Activated CD8-positive, alpha-beta memory T cell treated with anti-CD3 and anti-CD28 coated beads for 24 hours (primary cell): ENCODE measurements around the gene PUS1.

ENCODE experiments used
- DNase-seq: peaks from one replicate; pipeline ENCODE4 v3.0.0-alpha.2; 2020

PUS1 gene

DNA sequence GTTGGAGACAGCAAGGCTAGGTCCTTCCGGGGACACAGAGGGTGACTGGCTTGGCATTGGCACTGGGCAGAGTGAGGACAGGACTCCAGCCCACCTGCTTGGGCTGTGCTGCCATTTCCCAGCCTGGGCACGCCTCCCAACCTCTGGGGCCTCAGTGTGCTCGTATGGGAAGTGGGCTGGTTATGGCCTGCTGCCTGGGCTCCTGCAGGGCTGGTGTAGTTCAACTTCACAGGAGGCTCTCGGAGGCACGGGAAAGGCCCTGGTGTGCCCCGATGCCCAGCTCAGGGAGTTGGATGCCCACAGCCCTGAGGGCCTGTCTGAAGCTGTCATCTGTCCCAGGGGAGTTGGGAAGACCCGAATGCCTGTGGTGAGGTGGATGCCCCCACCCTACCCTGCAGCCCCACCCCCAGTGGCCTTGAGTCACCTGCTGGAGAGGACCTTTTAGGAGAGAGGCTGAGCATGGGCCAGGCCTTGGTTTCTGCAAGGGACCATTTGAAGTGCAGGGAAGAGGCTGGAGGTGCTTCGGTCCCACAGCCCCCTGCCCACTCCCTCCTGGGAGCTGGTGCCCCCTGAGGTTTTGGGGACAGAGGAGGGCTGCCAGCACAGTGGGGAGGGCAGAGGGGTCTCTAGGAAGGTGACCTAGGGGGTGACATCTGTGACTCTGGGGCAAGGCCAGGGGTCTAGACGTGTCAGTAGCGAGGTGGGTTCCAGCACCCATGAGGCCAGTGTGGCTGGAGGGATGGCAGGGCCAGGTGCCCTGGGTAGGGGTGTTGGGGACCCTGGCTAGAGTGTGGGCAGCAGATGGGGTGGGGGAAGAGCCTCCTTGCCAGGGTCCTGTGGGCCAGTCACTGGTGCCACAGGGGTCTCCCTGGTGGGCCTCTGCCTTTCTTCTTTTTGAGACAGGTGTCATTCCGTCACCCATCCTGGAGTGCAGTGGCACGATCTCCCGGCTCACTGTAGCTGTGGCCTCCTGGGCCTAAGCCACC, 25.5 kb upstream of the PUS1 start:
- DNase-seq: no peak

DNA sequence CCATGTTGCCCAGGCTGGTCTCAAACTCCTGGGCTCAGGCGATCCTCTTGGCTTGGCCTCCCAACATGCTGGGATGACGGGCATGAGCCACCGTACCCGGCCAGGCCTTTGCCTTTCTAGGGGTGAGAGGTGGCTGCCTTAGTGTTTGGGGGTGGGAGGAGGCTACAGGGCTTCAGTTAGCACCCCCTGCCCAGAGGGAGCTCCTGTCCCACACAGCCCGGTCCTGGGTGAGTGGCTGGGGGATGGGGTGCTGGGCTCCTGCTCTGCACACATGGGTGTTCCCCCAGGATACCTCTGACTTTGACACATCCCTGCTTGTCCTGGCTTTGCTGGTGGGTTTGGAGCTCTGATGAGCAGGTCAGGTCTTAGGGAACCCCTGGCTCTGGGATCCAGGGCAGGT, 24.7 kb upstream of the PUS1 start:
- DNase-seq: no peak

DNA sequence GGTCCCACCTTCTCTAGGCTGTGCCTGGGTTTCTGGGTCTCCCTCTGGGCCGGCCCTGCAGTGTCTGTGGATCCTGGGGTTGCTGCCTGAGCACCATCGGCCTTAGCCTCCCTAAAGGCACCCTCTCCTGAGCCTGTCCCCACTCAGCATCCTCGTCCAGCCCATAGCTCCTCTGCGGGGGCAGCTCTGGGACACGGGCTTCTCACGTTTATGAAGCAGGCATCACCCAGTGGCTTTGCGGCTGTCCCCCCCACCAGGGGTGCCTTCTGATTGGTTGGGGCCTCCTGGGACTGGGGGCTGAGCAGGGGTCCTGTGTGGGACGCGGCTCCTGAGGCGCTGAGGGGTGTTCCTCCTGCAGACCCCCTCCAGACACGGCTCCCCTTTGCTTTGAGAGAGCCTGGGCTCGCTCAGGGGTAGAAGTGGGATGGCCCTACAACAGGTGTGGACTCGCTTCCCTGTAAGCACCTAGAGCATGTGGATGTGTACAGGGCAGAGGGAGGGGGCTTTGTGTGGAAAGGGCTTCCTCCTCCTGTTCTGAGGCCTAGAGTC, 23.9 kb upstream of the PUS1 start:
- no peak for DNase-seq

DNA sequence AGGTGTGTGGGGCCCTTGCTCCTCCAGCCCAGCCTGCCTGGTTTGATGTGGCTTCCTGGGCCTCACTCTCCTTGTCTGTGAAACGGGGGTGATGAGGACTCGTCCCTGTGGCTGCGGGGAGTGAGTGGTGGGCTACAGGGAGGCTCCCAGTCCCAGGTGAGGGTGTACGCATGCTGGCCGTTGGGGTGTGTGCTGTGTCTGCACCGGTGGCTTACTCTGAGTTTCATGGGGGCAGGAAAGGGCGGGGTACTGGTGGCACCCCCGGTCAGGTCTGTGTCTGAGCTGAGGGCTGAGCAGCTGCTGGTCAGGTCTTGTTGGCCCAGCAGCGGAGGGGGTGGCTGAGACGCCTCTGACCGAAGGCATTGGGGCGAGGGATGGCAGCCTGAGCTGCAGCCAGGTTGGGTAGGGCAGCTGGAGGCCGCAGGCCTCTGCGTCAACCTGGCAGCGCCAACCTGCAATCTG, 23.4 kb upstream of the PUS1 start:
- no peak for DNase-seq

DNA sequence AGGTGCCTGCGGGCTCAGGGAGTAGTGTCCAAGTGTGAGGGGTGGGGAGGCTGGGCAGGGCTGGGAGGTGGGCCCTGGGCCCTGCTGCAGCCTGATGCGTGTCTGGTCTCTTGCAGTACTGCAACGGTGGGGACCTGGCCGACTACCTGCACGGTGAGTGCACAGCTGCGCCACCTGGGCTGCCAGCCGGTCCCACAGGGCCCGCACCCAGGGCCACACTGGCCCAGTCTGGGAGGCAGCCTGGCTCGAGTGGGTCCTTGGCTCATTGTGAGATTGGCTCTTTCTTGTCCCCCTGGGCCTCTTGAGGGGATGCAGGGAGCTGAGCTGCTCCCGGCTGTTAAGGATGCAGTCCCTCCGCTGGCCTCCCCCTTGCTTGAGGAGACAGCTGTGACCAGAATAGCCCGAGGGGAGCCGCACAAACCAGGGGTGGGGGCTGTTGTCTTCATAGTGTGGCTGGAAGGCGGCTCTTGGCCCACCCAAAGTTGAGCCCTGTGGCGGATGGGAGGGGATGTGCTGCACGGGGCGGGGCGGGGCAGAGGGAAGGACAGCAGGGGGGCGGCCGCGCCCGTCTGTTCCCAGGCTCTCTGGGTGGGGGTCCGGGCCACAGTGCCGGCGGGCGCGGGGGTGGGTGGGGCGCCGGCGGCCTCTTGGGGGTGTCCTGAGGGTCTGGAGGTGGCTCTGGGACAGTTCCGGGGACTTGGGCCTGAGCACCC, 21.5 kb upstream of the PUS1 start:
- no peak for DNase-seq

DNA sequence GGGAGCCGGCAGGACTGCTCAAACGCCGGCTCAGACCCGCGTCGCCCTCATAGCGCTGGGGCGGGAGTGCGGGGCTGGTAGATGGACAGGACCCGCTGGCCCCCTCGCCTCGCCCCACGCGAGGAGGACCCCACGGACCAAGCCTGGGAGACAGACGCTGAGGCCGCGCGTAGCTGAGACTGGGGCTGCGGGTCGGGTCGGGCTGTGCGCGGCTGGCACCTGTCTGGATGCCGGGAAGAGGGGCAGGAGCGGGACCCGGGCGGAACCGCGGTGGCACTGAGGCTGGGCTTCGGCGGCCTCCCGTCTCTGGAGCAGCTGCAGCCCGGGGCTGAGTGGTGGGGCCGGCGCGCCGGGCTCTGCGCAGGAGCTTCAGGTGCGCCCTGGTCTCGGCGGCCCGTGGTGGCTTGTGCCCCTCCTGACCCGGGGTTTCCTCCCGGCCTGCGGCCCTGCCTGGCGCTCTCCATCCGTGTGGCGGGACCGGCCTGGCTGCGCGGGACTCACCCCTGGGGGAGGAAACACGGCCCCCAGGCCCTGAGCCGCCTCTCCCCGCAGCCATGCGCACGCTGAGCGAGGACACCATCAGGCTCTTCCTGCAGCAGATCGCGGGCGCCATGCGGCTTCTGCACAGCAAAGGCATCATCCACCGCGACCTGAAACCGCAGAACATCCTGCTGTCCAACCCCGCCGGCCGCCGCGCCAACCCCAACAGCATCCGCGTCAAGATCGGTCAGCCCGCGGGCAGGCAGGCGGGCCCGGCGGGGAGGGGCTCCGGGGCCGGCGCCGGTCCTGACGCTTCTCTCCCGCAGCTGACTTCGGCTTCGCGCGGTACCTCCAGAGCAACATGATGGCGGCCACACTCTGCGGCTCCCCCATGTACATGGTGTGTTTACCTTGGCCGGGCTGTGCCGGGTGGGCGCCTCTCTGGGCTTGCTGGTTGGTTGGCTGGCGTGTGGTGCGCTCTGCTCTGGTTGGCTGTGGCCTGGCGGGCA, 20.7 kb upstream of the PUS1 start:
- no peak for DNase-seq

DNA sequence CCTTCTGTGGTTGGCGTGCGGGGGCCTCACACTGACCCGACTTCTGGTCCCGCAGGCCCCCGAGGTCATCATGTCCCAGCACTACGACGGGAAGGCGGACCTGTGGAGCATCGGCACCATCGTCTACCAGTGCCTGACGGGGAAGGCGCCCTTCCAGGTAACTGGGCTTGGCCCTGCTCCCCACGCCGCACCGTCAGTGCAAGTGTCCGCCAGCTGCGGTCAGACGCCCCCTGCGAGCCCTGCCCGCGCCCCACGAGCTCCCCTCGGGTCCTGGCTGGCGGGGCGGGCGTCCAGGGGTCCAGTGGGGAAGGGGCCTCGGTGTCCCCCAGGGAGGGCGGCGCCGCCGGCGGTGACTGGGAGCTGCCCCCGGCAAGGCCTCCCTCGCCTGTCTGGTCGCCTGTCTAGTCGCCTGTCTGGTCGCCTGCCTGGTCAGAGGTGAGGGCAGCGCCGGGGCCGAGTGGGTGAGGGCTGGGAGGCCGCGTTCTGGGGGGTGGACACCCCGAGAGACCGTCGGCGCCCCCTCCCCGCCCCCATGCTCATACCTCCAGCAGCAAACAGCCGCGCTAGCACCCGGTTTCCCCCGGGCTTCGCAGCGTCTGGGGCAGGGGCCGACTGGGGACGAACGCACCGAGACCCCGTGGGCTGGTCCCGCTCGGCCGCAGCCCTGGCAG, 19.9 kb upstream of the PUS1 start:
- no peak for DNase-seq

DNA sequence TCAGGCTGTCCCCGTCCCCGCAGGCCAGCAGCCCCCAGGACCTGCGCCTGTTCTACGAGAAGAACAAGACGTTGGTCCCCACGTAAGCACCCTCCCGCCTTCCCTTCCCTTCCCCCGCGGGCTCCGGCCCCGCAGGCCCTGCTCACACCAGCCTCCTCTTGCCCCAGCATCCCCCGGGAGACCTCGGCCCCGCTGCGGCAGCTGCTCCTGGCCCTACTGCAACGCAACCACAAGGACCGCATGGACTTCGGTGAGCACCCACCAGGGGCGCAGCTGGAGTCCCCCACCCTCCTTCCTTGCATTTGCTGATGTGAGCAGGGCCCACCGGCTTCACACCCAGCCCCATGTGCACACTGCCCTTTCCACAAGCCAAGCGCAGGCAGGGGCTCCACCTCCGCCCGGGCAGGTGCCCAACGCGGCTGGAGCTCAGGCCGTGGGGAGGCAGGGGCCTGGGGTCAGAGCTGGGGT, 19.3 kb upstream of the PUS1 start:
- DNase-seq: no peak

DNA sequence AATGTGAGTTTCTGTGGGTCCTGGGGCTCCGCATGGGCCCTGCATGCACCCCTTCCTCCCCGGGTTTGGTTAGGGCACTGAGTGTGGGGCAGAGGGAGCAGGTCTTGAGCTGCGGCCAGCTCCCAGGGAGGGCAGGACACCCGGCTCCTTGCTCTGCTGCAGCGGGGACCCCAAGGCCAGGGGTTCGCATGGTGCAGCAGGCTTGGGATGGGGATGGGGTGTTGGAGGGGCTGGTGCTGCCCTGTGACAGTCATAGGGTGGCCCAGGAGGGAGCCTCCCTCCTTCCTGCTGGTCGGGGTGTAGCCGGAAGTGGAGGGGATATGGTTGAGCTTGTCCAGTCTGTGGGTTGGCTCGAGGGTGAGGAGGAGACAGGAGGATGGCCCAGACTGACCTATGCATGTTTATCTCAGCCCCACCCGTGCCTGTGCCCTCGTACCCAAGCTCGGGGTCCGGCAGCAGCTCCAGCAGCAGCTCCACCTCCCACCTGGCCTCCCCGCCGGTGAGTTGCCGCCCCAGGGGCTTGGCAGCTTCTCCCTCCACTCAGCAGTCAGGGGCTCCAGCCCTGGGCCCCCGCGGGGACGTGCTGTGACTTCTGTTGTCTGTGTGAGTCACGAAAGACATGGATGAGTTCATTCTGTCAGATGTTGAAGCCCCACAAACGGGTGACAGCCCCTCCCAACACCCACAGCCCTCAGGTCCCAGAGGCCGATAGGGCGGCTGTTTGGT, 18.6 kb upstream of the PUS1 start:
- DNase-seq: no peak

DNA sequence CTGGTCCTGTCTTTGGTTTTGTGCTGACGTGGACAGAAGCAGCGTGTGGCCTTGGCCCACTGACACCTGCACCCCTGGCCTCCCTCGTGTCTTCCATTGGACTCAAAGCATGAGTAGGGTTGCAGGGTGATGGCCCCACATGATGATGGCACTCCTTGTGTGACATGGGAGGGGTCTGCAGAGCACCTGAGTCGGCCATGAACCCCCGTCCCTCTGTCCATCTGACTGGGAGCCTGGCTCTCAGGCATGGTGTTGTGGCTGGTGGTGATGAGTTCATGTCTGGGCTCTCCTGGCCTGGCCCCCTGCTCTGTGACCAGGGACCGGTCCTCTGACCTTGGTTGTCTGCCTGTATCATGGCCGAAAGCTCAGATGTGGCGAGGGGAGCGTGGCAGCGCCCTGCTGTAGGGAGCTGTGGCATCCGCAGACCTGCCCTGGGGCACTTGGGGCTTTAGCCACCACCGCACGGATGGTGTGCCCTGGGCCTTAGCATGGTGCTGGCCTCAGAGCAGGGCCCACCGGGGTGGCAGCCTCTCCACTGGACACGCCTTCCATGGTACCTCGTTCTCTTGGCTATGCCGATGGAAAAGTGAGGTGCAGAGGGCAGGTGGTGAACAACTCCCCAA, 17.9 kb upstream of the PUS1 start:
- no peak for DNase-seq

DNA sequence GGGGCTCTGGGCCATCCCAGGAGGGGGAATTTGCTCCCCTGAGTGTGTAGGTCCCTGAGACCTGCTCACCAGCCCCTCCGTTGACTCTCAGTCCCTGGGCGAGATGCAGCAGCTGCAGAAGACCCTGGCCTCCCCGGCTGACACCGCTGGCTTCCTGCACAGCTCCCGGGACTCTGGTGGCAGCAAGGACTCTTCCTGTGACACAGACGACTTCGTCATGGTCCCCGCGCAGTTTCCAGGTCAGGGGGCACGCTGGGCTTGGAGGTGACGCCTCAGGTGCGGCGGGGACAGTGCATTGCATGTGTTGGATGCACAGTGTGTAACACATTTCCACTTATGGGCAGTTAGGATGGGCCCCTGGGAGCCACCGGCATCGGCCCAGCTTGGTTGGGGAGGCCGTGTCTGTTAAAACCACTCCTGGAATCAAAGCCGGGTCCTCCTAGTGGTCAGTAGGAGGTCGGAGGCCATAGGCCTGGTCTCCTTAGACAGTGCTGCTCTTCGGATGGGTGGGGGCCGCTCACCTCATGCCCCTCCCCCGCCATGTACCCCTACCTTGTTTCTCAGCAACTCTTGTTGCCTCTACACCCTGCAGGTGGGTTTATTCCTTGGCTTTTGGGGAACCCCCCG, 17.1 kb upstream of the PUS1 start:
- DNase-seq: no peak

DNA sequence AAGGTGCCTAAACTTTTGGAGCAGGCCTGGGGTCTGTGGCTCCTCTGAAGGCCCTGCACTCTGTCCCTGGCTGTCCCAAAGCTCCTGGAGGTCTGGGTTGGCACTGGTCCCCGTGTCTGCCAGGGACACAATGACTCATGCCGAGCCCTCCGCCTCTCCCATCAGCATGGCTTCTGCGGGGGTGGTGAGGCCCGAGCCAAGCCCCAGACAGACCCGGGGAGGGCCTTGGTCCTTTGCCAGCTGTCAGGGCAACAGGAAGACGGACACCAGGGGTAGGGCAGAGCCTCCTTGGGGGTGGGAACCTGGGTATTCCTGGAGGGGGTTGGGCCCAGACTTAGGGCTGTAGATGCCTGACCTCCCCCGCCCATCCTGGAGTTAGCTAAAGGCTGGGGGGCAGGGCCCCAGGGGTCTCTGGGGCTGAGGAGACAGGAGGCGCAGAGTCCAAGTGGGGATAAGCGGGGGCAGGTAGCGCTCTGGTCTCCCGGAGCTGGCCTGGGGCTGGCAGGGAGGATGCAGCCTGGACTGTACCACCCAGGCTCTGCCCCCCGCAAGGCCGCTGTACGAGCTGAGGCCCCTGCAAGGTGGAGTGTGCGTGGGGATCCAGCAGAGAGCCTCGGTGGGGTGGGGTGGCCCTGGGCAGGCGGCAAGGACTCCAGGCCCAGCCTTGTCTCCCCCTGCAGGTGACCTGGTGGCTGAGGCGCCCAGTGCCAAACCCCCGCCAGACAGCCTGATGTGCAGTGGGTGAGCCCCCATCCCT, 16.4 kb upstream of the PUS1 start:
- DNase-seq: no peak

DNA sequence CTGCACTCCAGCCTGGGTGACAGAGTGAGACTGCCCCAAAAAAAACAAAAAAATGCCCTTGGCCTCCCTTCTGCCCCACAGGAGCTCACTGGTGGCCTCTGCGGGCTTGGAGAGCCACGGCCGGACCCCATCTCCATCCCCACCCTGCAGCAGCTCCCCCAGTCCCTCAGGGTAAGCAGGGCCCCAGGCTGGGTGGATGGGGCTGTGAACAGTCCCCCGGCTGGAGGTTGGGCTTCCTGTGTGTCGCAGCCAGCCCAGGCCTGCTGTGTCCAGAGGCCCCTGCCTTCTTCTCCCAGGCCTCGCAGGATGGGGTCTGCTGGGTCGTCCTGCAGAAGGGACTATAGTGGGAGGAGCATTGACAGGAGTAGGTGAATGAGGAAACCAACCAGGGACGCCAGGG, 15.4 kb upstream of the PUS1 start:
- DNase-seq: no peak

DNA sequence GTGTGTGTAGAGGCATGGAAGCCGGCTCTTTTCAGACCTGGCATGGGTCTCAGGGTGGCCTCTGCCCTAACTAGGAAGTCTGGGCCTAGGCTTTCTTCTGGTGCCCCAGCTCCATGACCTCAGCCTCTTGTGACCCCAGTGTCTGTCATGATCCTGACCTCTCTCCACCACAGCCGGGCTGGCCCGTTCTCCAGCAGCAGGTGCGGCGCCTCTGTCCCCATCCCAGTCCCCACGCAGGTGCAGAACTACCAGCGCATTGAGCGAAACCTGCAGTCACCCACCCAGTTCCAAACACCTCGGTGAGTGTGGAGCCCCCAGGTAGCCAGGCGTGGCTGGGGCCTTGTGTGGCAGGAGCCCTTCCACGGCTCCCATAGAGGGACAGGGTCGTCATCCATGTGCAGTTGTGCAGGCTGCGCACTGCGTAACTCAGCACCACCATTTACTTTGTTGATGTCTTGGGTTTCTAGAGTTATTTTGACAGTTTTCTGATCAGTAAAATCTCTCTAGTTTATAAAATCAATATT, 14.8 kb upstream of the PUS1 start:
- no peak for DNase-seq

DNA sequence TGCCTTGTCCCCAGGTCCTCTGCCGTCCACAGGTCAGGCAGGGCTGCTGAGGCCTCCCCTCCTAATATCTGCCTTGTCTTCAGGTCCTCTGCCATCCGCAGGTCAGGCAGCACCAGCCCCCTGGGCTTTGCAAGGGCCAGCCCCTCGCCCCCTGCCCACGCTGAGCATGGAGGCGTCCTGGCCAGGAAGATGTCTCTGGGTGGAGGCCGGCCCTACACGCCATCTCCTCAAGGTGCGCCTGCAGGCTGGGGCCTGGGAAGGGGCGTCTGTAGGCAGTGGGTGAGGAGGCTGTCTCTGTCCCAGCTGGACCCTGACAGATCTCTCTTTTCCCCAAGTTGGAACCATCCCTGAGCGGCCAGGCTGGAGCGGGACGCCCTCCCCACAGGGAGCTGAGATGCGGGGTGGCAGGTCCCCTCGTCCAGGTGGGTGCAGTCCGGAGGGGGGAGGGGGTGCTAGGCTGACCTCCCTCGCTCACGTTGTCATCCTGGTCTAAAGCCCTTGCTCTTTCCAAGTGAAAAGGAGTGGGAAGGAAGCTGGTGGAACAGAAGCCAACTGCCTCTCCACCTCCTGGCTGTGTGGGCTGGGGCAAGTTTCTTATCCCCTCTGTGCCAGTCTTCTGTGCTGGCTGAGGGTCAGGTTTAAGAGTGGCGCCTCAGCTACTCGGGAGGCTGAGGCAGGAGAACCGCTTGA, 13.9 kb upstream of the PUS1 start:
- DNase-seq: no peak

DNA sequence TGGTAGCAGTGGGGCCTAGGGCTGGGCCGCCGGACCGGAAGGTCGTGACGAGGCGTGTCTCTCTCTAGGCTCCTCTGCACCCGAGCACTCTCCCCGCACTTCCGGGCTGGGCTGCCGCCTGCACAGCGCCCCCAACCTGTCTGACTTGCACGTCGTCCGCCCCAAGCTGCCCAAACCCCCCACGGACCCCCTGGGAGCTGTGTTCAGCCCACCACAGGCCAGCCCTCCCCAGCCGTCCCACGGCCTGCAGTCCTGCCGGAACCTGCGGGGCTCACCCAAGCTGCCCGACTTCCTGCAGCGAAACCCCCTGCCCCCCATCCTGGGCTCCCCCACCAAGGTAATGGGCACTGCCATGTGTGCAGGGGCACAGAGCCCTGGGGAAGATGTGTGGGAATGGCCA, 13.3 kb upstream of the PUS1 start:
- no peak for DNase-seq

DNA sequence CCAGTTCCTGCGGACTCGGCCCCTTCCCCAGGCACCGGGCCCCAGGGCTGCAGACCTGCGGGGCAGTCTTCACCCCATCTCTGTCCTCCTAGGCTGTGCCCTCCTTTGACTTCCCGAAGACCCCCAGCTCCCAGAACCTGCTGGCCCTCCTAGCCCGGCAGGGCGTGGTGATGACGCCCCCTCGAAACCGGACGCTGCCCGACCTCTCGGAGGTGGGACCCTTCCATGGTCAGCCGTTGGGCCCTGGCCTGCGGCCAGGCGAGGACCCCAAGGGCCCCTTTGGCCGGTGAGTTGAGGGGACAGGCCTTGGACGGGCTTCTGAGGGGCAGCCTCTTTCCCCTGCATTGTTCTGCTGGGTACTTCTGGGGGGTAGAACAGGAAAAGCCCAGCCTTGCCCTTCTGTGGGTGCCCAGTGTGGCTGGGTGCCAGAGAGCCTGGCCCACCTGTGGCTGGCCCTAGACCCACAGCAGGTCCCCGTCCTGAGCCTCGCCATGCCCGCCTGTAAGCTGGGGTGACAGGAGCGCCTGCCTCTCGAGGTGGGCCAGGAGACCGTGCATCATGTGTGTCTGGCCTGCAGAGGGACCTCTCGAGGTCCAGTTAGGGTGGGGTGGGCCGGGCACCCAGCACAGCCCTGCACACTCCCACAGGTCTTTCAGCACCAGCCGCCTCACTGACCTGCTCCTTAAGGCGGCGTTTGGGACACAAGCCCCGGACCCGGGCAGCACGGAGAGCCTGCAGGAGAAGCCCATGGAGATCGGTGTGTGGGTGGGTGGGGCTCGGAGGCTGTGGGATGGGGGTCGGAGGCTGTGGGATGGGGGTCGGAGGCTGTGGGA, 12.6 kb upstream of the PUS1 start:
- DNase-seq: no peak
